Nucleus accumbens (tissue), 56 donors: ENCODE measurements around the gene COL17A1.

Experiments used
- DNase-seq, 56 donors: peaks; one replicate each; lab custom pipeline; 2025; lab: John Stamatoyannopoulos, UW

The COL17A1 gene

DNA sequence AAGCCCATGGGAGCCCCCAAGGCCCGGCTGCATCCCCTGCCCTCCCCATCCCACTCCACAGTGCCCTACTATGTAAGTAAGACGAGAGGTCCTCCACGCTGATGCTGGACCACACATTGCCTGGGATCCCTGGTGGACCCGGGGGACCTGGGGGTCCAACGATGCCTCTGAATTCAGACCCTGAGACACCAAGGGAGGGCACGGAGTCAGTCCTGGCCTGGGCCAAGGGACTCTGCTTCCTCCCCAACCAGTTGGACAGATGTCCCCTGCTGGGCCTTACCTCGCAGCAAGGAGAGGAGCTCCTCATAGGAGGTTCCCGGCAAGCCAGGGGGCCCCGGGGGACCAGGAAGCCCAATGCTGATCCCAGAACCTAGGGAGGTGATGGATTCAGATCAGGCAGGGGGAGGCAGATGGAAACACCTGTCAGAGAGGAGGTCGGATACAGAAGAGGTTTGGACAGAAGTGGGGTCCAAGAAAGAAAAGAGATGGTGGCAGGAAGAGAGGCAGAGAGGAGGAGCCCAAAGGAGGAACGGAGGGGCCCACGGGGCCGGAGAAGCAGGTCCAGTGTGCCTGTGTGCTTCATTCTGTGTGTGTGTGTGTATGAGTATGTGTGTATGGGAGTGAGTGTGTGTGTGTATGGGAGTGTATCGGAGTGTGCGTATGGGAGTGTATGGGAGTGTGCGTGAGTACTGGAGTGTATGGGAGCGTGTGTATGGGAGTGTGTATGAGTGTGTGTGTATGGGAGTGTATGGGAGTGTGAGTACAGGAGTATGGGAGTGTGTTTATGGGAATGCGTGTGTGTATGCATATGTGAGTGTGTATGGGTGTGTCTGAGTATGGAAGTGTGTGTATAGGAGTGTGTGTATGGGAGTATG is 50.2 kb downstream of the COL17A1 start:
- DNase-seq: no peak

DNA sequence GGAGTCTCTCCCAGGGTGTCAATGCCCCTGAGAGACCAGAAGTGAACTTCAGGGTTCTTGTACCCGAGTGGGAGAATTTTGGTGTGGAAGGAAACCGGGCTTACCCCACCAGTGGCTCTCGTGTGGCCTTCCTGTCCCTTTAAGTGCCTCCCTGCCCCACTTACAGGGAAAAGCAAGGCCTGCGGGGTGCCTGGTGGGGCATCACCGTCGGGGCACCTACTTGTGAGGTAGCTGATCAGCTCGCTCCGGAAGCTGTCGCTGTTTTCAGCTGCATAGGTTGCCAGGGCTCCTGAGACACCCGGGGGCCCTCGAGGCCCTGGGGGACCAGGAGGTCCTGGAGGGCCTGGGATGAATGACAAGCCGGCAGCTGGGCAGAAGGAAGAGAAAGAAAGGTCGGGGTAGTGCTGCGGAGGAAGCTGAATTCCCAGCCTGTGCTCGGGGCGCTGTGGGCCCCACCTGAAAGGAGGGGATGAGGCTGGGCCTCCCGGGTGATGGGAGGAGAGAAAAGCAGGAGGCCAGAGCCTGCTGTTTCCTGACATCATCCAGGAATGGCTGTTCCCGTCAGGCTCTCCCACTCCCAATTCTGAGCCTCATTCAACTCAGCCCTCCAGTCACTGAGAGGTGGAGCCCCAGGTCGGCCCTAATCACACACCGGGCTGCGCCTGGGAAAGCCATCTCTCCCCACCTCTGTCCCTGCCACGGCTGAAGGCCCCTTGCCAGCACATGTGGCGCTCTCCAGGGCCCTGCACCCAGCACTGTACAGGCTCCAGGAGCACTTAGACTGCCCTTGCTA is 51.1 kb downstream of the COL17A1 start:
- DNase-seq: no peak

DNA sequence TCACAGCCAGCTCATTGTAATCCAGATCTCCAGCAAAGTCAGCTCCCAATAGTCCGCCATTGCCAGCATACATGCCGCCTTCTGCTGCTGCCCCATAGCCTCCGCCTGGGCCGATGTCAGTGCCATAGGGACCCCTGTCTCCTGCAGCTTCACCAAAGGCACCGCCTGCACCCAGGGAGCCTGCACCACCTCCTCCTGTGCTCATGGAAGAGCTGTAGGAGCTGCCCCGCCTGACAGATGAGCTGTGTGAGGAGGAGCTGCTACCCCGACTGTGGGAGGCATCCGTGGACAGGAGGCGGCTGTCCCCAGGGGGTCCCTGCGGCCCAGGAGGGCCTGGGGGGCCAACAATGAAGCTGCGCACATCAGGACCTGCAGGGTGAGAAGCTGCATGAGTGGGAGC is 51.7 kb downstream of the COL17A1 start:
- DNase-seq: peak in 15 of 56 donors; percentile 16 to 68 (median 35)

DNA sequence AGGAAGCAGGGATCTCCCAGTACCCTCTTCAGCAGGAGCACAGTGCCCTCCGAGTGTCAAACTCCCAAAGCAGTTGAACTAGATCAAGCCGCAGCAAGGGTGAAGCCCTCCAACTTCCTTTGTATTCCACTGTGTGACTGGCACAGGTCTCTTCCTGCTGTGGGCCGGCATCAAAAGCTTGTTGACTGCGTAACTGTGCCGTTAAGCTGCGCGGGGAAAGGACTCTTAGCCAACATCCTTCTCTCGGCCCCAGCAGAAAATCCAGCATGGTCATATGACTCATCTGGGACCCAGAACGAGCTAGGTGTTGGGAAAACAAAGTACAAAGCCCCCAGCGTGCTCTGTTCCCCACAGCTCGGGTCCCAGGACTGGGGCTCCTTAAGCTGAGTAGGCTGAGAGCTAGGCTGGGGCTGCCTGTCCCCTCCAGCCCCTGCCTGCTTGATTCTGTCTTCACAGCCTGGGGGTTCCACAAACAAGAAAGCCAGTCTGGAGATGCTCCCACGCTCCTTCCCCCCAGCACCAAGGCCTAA is 52.2 kb downstream of the COL17A1 start:
- DNase-seq: peak in 11 of 56 donors; percentile 17 to 68 (median 39)

DNA sequence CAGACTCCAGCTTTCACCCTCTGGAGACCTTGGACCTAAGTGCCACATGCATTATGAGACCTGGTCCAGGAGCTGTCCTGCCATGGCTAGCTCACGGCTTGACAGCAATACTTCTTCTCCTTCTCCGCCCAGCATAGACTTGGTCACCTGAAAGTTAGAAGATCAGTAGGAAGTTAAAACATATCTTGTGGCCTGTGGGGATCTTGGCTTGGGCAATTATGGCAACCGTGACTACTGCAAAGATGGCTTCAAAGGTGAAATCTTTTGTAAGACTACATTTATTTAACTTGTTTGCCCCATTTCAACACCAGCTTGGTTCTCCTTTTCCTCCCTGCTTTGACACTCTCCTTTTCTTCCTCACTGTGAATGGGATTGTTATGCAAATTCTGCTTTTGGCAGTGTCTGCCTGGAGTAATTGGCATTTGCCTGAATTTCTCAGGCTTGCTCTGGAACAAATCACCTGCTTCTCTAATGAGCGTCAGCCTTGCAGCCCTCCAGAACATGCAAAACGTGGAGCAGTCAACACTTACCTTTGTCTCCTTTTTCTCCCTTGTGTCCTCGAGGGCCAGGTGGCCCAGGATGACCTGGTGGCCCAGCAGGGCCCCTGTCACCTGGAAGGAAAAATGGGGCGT is 53.4 kb downstream of the COL17A1 start:
- DNase-seq: peak in 8 of 56 donors; percentile 18 to 54 (median 30)

DNA sequence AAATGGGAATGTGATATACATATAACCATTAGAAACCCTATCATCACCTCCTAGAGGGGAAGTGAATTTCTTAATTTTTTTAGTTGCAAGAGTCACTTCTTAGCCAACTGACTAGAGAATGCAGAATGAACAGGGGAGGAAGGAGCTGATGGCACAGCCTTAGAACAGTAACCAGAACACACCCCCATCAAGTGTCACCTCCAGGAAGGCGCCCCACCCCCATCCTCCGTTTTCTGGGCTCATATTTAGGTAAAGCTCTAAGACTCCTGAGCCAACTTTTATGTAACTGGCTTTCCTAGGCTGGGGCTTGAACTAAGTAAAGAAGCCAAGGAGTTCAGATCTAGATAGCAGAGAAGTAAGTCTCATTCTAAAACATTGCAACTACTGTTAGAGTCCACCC is 54.0 kb downstream of the COL17A1 start:
- DNase-seq: no peak

DNA sequence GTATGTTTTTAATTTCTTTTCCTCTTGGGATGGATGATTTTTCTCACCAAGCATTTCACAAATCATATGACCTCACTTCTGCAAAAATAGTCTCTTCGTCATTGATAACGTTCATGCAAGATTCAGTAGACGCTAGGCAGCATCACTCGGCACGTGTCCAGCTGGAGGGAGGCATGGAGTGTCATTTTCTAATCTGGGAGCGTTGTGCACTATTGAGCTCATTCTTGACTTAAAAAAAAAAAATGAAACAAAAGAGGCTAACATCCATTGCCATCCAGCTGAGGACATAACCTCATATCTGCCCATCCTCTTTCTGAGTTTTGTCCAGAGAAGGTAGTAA is 56.2 kb downstream of the COL17A1 start:
- peak in 48 of 56 donors; percentile 28 to 87 (median 62) for DNase-seq

DNA sequence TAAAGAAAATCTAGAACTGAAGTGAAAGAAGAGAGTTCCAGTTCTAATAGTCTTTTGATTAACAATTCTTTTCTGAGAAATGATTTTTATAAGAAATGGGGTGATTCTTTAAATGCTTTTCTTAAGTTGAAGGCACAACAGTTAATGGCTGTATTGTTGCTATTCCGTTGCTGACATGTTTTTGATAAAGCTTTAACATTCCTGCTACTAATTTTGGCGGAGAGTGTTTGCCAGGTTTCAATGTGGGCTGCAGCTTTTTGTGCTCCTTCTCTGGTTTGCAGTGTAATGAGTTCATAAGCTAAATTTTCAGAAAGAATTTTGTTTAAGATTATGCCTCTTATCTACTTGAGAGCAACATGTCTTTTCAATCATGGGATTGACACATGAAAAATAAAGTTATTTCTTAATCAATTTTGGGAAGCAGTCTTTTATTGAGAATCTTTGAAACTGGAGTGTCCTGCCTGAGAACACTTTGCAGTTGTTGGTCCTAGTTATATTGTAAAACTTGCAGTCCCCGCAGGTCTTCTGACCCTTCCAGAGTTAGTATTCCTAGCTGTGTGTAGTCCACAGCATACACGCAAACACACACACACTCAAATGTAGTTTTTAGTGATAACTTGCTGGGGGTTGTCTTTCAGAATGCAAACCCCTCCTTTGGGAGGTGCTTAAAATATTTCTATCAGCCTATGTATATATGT is 56.7 kb downstream of the COL17A1 start:
- DNase-seq: peak in 1 of 56 donors; percentile 52

DNA sequence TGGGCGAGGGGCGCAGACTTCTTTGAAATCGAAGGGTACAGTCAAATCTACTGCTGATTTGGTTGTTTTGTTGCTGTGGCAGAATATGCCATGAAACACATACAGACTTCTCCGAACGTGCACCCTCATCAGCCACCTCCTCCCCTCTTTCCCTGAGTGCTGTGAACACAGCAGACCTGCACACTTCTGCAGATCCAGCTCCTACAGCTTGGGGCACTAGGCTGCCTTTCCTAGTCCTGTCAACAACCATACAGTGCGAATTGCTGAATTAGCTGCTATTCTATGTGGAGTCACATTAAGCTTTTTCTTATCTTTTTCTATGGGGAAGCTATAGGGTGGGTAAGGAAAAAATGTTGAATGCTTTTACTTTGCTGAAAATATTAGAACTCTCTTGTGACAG is 57.5 kb downstream of the COL17A1 start:
- DNase-seq: peak in 39 of 56 donors; percentile 15 to 78 (median 42)

DNA sequence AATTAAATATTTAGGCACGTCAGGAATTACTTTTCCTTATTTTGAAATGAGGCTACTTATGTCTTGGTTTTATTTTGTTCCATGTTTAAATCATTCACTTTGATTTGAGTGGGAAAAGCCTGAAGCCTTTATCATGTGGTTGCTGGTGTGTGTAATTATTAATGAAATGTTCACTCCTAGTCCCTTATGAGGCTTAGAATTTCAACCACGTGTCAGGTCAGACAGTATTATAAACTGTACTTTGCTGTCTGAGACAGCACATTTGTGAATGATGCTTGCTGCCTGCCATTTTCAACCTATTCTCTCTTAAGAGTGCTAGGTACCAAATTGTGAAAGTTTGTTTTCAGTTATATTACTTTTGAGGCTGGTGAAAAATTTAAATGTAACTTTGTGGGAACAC is 58.9 kb downstream of the COL17A1 start:
- DNase-seq: no peak

DNA sequence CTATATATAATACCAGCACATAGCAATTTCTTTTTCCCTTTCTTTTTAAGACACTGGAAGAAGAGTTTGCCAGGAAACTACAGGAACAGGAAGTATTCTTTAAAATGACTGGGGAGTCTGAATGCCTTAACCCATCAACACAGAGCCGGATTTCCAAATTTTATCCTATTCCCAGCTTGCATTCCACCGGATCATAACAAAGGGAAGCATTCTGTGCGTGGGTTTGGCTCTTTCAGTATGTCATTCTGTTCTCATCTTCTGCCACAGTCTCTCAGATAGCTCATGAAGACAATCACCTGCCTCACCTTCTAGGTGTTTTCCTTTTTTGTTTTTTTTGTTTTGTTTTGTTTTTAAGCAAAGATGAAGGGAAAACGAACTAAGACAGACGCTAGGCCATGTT is 60.2 kb downstream of the COL17A1 start:
- no peak for DNase-seq

DNA sequence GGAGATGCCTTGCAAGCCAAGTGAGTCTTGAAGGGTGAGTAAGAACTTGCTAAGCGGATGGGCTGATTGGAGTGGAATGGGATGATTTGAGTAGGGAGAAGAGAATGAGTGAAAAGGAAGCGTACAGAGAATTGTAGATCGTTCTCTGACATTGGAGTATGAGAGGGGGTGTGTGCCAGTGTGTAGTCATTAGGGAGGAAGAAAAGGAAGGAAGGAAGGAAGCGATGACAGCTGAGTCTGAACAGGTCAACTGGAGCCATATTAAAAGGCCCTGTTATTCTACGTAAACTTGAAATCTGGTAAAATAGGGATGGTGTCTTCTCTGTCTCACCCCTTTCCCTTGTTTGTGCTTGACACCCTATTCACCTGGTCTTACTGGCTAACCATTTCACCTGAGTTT is 63.7 kb downstream of the COL17A1 start:
- no peak for DNase-seq

DNA sequence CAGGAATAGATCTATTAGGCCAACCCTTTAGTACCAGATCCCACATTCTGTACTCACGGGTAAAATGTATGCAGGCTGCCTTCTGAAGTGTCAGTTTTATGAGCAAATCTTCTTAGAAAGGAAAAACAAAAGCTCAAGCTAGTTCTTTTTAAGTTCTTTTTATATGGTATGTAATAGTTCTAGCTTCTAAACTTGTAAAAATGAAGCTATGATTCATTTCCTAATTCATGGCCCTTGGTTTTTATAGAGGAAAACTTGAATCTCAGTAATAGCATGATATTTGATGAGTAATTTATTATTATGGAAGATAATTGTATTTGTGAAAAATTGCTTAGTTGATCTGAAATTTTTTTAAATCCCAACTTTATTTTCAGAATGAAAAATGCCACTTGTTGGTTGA is 64.4 kb downstream of the COL17A1 start:
- DNase-seq: no peak

DNA sequence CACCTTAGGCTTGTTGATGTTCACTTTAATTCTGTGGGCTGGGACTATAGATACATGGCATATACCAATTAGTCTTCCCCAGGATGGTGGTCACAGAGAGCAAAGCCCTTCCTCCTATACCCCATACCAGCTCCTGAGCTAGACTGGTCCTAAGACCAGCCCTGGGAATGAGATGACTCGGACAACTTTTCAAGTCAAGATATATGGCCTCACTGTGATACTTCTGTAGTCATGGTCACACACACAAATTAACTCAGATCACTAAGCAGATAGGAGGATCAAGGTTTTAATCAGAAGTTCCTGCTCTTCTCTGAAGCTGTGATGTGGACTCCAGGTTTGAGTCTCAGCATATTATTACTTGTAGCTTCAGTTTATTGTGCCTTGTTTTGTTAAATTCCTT is 65.7 kb downstream of the COL17A1 start:
- no peak for DNase-seq

DNA sequence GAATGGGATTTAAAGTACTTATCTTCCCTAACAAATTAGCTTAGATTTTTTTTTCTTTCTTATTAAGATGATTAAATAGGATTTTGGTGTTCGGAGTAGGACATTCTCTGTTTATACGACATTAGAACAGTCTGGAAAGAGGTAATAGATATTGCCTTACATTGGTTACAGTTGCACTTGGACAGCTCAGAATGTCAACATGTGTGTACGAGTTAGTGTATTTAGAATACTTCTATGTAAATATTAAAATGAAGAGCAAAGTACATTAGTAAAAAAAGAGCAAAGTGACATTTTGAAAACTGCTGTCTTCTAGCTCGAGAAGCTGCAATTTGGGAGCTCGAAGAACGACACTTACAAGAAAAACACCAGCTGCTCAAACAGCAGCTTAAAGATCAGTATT is 67.2 kb downstream of the COL17A1 start:
- no peak for DNase-seq

DNA sequence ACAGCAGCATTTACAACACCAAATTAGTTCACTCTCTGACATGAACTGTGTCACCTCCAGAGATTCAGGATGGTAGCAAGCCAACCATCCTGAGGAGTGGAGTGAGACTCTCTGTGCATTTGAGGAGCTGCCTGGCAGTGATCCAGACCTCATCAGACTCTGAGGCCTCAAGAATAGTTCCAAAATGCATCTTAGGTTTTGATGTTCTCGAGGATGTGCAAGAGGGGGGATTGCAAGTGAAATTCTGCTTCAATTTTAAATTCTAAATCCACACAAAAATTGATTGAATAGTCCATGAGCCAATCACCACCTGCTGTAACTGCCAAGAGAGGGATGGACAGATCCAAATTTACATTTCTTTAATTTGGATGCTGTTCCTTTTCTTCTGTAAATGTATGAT is 69.0 kb downstream of the COL17A1 start:
- DNase-seq: no peak

DNA sequence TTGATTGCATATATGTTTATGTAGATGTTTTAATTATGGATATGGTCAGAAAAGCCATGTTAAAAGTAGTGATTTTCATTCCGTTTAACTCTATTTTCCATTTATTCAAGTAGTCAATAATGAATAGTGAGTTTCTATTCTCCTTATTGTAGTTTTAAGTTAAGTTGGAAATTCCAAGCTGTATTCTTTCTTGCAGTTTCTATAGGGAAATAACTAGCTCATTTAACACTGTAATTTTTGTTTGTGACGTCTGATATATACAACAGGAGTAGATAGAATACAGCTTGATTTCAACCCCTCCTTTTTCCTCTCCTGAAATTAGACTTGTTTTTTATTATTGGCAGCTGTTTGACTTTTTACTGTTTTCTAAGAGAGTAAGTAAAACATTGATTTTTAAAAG is 71.5 kb downstream of the COL17A1 start:
- no peak for DNase-seq

DNA sequence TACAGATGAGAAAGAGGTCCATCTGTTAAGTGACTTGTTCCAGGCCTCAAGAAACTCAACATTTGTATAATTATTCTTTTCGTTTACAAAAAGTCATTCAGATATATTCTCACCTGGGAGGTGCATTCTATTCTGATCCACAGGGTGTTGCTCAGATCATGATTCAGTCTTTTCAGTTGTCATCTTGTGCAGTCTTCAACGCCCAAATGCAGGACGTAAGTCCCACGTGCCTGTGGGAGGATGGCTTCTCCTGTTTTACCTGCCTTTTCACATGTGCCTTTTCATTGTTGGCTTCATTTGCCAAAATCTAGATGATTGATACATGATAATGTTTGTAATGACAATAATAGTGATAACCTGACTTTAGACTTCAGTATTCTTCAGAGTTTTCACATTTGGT is 72.2 kb downstream of the COL17A1 start:
- DNase-seq: peak in 7 of 56 donors; percentile 7 to 68 (median 39)

DNA sequence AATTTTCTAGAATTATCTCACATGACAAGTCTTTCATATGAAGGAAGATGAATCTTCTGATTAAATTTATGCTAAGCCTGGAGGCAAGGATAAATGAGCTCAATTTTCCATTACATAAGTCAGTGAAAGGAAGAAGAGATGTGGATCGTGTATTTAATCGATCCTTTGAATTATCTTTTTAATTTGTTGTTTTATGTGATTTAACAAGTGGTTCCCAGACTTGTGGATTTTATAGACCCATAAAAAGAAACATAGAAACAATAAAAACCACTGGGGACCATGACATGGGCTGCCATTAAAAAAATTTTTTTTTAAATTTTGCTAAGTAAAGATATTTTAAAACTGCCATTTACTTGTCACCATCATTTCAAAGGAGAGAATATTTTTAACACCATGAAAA is 73.8 kb downstream of the COL17A1 start:
- no peak for DNase-seq

DNA sequence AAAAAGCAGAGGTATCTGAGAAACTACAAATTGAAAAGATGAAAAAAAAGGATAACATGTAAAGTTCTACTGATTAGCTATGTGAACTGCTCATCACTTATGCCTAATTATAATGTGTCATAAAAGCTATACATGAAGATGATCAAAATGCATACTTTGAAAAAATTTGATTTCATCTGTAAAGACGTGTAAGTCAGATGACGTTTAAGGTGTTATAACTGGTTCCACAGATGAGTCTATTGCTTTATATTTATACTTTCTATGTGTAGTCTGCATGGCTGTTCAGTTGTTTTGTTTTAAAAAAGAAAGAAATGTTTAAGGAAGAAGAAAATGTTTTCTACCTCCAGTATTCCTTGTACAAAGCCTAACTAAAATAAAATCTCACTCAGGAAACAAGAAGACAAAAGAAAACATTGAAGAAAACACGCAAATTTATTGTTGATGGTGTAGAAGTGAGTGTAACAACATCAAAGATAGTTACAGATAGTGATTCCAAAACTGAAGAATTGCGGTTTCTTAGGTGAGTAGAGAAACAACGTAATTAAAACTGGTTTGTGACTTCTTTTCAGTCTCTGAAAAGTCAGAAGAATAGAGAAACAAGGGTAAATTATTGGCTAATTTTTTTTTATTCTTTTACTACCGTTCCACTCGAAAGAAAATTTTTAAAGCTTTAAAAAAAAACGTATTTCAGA is 80.4 kb downstream of the COL17A1 start:
- DNase-seq: no peak
